ENCODE results near the gene ATP6V1G3.
"Not testable (repeated sequence)": the region's sequence is repeated elsewhere in the genome, so short reads cannot be mapped to it uniquely, and the experiment has no call there.

Gene ATP6V1G3

DNA sequence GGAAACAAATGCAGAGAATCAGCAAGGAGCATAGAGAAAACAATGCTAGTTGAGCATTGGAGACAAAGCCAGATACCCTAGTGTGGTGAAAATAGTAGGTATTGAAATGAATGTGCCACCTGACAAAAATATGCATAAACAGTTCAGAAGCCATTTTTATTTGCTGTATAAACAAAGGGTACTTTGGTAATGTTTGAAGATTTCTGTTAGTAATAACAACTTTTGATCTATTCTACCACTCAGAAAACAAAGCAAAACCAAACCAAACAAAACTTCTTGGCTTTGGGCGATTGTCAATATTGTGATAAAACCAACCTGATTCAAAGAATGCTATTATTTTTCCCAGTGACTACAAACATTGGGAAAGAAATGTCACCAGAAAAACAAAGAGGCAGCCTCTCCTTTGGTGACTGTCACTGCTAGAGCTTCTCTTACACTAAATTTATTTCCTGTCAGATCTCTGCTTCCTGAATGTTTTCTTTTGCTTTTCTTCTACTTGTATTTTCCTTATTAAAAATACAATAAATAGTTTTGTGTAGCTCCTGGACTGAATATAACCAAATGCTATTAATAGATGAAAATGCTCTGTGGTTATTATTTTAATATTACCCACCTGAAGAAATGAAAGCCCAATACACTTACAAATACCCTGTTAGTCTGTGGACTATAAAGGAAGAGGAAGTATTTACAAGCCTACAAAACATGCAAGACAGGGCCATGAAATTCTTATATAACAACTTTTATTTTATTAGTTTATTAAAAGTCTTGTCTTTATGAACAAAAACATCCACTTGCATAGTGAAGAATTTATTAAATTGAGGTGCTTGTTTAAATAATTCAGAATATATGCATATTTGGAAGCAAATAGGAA is 5.7 kb downstream of the ATP6V1G3 start:
- no peak for DNase-seq (ENCODE audit: low spot score)
- in situ Hi-C loops (cut with MboI; ENCODE audit: low sequenced_read_pairs, unreplicated experiment) = no loop called here
- TF ChIP-seq, protein P1, sequence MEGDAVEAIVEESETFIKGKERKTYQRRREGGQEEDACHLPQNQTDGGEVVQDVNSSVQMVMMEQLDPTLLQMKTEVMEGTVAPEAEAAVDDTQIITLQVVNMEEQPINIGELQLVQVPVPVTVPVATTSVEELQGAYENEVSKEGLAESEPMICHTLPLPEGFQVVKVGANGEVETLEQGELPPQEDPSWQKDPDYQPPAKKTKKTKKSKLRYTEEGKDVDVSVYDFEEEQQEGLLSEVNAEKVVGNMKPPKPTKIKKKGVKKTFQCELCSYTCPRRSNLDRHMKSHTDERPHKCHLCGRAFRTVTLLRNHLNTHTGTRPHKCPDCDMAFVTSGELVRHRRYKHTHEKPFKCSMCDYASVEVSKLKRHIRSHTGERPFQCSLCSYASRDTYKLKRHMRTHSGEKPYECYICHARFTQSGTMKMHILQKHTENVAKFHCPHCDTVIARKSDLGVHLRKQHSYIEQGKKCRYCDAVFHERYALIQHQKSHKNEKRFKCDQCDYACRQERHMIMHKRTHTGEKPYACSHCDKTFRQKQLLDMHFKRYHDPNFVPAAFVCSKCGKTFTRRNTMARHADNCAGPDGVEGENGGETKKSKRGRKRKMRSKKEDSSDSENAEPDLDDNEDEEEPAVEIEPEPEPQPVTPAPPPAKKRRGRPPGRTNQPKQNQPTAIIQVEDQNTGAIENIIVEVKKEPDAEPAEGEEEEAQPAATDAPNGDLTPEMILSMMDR (IDR thresholded peaks at IDR 0.05; ENCODE audit: borderline replicate concordance, control extremely low read depth, extremely low read depth, insufficient read depth, missing control alignments) = no peak

DNA sequence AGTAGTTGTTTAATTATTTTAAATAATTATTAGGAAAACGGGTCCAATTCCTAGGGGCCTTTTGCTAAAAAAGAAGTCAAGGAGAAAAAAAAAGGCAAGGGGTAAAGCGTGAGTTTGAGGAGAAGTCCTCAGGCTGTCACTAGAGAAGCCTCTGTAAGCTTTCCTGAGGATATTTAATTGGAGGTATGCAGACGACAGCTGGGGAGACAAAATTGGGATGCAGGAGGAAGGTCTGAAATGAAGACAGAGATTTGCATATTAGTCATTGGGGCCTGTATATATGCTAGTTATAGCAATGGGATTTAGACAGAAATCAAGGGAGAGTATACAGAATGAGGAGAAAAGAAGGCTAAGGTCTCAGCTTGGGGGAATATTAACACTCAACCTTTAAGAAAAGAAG is 8.6 kb downstream of the ATP6V1G3 start:
- DNase-seq (ENCODE audit: low spot score) = no peak
- TF ChIP-seq, protein P1 (IDR thresholded peaks at IDR 0.05; ENCODE audit: borderline replicate concordance, control extremely low read depth, extremely low read depth, insufficient read depth, missing control alignments) = no peak
- in situ Hi-C loops (cut with MboI; ENCODE audit: low sequenced_read_pairs, unreplicated experiment) = no loop called here

DNA sequence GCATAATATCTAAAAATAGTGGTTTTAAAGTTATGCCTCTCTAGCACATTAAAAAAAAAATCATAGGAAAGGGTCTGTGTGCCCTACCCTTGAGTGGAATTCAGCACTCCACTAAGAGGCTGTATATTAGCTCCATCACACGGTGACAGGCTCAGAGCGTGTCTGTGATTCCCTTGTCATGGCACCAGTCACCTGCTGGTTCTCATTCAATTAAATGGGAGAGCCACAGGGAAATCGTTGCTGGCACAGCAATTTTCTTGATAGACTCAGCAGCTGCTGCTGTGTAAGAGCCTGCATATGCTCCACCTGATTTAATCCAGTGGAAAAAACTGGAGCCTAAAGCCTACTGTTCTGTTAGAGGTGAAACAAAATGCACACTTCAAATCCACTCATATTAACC is 9.5 kb downstream of the ATP6V1G3 start:
- in situ Hi-C loops (cut with MboI; ENCODE audit: low sequenced_read_pairs, unreplicated experiment) = no loop called here
- TF ChIP-seq, protein P1 (IDR thresholded peaks at IDR 0.05; ENCODE audit: borderline replicate concordance, control extremely low read depth, extremely low read depth, insufficient read depth, missing control alignments) = no peak
- DNase-seq (ENCODE audit: low spot score) = no peak

DNA sequence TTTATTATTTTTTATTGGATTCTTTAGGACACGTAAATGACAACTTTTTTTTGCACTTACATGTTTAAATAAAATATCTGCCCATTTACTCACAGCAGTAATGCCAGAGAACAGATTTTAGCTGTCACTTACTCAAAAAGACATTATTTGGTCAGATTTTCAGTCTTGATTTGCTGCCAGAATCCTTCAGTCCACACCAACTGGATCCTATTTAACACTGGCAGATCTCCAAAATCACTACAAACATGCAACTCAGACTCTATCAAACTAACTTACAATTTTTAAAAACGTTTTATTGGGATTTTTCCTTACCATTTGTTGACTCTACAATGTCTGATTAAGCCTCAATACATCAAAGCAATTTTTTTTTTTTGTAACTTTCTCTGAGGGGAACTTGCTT is 11.1 kb downstream of the ATP6V1G3 start:
- TF ChIP-seq, protein P1 (IDR thresholded peaks at IDR 0.05; ENCODE audit: borderline replicate concordance, control extremely low read depth, extremely low read depth, insufficient read depth, missing control alignments) = no peak
- DNase-seq (ENCODE audit: low spot score) = no peak
- in situ Hi-C loops (cut with MboI; ENCODE audit: low sequenced_read_pairs, unreplicated experiment) = no loop called here

DNA sequence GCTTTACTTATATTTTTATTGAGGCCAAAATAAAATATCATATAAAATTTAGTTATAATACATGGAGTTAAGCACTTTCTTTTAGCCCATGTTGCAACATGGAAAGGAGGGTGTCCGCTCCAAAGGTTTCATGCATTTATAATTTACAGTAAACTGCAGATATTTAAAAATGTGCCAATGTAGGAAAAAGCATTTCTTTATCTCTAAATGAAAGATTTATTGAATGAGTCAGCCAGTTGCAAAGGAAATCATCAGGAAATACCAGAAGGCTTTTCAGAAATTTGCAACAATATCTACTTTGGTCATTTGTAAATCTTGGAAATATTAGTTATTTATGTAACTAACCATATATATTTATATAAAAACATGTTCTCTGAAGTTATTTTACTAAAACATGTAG is 12.1 kb downstream of the ATP6V1G3 start:
- TF ChIP-seq, protein P1 (IDR thresholded peaks at IDR 0.05; ENCODE audit: borderline replicate concordance, control extremely low read depth, extremely low read depth, insufficient read depth, missing control alignments) = no peak
- no peak for DNase-seq (ENCODE audit: low spot score)
- in situ Hi-C loops (cut with MboI; ENCODE audit: low sequenced_read_pairs, unreplicated experiment) = no loop called here

DNA sequence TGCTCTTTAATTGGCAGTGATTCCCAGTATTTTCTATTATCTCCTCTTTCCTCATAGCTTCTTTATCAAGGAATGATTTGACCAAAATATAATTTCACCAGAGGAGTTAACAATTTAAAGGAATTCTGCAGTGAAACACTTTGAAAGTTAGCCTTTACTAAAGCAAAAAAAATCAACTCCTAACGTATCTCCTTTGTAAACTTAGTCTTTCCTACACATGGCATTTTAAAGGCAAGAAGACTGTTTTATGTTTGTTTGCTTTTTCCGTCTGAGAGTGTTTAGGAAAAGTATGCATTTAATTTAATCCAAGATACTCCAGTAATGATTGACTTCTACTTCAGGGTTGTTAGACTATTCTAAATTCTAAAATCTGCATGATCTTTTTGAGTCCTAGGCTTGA is 15.9 kb downstream of the ATP6V1G3 start:
- in situ Hi-C loops (cut with MboI; ENCODE audit: low sequenced_read_pairs, unreplicated experiment) = no loop called here
- TF ChIP-seq, protein P1 (IDR thresholded peaks at IDR 0.05; ENCODE audit: borderline replicate concordance, control extremely low read depth, extremely low read depth, insufficient read depth, missing control alignments) = no peak
- no peak for DNase-seq (ENCODE audit: low spot score)

DNA sequence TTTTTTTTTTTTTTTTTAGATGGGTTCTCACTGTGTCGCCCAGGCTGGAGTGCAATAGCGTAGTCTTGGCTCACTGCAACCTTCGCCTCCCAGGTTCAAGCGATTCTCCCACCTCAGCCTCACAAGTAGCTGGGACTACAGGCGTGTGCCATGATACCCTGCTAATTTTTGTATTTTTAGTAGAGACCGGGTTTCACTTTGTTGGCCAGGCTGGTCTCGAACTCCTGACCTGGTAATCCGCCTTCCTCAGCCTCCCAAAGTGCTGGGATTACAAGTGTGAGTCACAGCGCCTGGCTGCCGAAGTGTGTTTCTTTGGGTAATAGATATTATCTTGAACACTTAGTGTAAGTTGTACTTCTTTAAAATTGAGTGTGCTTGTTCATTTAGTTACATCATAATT is 16.4 kb downstream of the ATP6V1G3 start:
- DNase-seq (ENCODE audit: low spot score); in situ Hi-C loops (cut with MboI; ENCODE audit: low sequenced_read_pairs, unreplicated experiment): not testable (repeated sequence)

Data from GM13976 (cell line).